ENCODE measurements around the gene TTLL4. TPM values are rescaled to one million over a fixed set of nuclear protein-coding genes. Genes with fewer than 3 reads are reported as not detected.

TTLL4 gene
- total and polyA plus RNA-seq, 2 experiments from 2014 or later, result 53.5 to 77.8 TPM

DNA sequence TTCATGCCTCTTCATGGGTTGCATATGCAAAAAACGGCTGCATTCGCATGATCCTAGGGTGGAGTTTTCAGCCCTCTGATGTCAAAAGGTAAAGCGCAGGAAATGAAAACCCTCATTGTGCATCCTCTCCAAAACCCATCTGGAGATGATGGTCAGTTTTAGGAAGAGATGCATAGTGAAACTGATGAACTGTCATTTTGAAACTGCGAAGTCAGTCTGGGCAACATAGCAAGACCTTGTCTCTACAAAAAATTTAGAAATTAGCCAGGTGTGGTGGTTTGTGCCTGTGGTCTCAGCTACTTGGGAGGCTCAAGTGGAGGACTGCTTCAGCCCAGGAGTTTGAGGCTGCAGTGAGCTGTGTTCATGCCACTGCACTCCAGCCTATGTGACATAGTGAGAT, 2.5 kb upstream of the TTLL4 start (continued):
- TF ChIP-seq, protein P1, sequence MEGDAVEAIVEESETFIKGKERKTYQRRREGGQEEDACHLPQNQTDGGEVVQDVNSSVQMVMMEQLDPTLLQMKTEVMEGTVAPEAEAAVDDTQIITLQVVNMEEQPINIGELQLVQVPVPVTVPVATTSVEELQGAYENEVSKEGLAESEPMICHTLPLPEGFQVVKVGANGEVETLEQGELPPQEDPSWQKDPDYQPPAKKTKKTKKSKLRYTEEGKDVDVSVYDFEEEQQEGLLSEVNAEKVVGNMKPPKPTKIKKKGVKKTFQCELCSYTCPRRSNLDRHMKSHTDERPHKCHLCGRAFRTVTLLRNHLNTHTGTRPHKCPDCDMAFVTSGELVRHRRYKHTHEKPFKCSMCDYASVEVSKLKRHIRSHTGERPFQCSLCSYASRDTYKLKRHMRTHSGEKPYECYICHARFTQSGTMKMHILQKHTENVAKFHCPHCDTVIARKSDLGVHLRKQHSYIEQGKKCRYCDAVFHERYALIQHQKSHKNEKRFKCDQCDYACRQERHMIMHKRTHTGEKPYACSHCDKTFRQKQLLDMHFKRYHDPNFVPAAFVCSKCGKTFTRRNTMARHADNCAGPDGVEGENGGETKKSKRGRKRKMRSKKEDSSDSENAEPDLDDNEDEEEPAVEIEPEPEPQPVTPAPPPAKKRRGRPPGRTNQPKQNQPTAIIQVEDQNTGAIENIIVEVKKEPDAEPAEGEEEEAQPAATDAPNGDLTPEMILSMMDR (conservative IDR thresholded peaks at IDR 0.05; ENCODE audit: low read depth in 2 of 2), result no peak

DNA sequence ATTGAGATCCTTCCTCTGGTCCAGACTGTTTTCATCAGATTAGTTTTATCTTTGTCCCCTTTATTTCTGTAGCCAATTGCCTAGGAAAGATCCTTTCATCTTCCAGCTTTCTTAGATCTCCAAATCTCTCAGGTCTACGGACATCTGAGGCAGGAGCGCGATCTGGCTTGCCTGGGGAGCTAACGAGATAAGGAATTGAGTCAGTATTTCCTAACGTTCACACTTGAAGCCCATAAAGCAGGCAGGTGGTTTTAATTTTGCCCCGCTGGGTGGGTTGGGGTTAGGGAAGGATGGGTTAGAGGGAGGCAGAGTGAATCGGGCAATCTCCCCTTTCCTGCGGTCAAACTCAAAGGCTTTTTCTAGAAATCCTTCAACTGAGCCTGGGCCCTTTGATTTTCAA, 727 bp upstream of the TTLL4 start:
- peaks cover 11% of the 10 kb centered on the region for H3K27me3 Mint-ChIP-seq (ENCODE audit: insufficient read depth, low read depth, poor library complexity)
- no peaks in the 10 kb centered on the region for H3K9me2 ChIP-seq (ENCODE audit: insufficient read depth)
- ATAC-seq (no peak), DNase-seq (ENCODE audit: low spot score) (no peak)
- peak overlapping the region; percentile 69; the same call in 1 of the 2 replicates for H3K4me2 ChIP-seq
- no peaks in the 10 kb centered on the region for H3K36me3 ChIP-seq (ENCODE audit: insufficient read depth)
- H3K27ac Mint-ChIP-seq, result peak overlapping the region; percentile 70; the same call in 1 of the 2 replicates
- H3K36me3 Mint-ChIP-seq (ENCODE audit: low read depth), result no peaks in the 10 kb centered on the region; the same call in 2 of the 3 replicates
- H3K9me3 Mint-ChIP-seq, result peaks cover 4% of the 10 kb centered on the region; the same call in 1 of the 3 replicates
- no peaks in the 10 kb centered on the region for H3K27me3 ChIP-seq (ENCODE audit: insufficient read depth)
- H3K4me1 Mint-ChIP-seq, result peaks cover 6% of the 10 kb centered on the region
- H3K27ac ChIP-seq (ENCODE audit: low read depth), result no peak overlapping the region; the same call in 1 of the 2 replicates
- peaks cover 11% of the 10 kb centered on the region; the same call in 1 of the 2 replicates for H3K4me1 ChIP-seq (ENCODE audit: insufficient read depth)
- H3K4me3 ChIP-seq, result peak overlapping the region; percentile 69; the same call in 1 of the 2 replicates
- H3F3A ChIP-seq (replicated peaks; ENCODE audit: low read depth), result no peaks in the 10 kb centered on the region; the same call in 1 of the 2 replicates
- H3K79me2 ChIP-seq (replicated peaks; ENCODE audit: insufficient read depth), result peaks cover 38% of the 10 kb centered on the region
- H4K20me1 ChIP-seq (replicated peaks; ENCODE audit: insufficient read depth), result peaks cover 10% of the 10 kb centered on the region; the same call in 1 of the 2 replicates
- peak overlapping the region; percentile 98 for H2AFZ ChIP-seq
- H3K4me3 Mint-ChIP-seq, result peak overlapping the region; percentile 99
- TF ChIP-seq STAT1 (IDR thresholded peaks at IDR 0.05; ENCODE audit: unreplicated experiment) (no peak), JUNB (IDR thresholded peaks at IDR 0.05; ENCODE audit: unreplicated experiment) (no peak), NANOG (IDR thresholded peaks at IDR 0.05; ENCODE audit: borderline replicate concordance) (no peak), ZNF114 (CRISPR knock-in tag; IDR thresholded peaks at IDR 0.05) (no peak), ZNF331 (CRISPR knock-in tag; IDR thresholded peaks at IDR 0.05; ENCODE audit: low read depth) (no peak), CREB1 (CRISPR knock-in tag; IDR thresholded peaks at IDR 0.05; ENCODE audit: low read depth) (no peak), EZH2 (IDR thresholded peaks at IDR 0.05; ENCODE audit: low read depth, unreplicated experiment) (no peak), POLR2AphosphoS5 (IDR thresholded peaks at IDR 0.05; ENCODE audit: low read depth) (no peak), EZH2phosphoT487 (IDR thresholded peaks at IDR 0.05; ENCODE audit: unreplicated experiment) (no peak)
- TF ChIP-seq, protein P1 (conservative IDR thresholded peaks at IDR 0.05; ENCODE audit: low read depth in 2 of 2), result no peak
- TF ChIP-seq, protein P2, sequence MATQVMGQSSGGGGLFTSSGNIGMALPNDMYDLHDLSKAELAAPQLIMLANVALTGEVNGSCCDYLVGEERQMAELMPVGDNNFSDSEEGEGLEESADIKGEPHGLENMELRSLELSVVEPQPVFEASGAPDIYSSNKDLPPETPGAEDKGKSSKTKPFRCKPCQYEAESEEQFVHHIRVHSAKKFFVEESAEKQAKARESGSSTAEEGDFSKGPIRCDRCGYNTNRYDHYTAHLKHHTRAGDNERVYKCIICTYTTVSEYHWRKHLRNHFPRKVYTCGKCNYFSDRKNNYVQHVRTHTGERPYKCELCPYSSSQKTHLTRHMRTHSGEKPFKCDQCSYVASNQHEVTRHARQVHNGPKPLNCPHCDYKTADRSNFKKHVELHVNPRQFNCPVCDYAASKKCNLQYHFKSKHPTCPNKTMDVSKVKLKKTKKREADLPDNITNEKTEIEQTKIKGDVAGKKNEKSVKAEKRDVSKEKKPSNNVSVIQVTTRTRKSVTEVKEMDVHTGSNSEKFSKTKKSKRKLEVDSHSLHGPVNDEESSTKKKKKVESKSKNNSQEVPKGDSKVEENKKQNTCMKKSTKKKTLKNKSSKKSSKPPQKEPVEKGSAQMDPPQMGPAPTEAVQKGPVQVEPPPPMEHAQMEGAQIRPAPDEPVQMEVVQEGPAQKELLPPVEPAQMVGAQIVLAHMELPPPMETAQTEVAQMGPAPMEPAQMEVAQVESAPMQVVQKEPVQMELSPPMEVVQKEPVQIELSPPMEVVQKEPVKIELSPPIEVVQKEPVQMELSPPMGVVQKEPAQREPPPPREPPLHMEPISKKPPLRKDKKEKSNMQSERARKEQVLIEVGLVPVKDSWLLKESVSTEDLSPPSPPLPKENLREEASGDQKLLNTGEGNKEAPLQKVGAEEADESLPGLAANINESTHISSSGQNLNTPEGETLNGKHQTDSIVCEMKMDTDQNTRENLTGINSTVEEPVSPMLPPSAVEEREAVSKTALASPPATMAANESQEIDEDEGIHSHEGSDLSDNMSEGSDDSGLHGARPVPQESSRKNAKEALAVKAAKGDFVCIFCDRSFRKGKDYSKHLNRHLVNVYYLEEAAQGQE (IDR thresholded peaks at IDR 0.05; ENCODE audit: unreplicated experiment), result no peak
- TF ChIP-seq, protein P3, sequence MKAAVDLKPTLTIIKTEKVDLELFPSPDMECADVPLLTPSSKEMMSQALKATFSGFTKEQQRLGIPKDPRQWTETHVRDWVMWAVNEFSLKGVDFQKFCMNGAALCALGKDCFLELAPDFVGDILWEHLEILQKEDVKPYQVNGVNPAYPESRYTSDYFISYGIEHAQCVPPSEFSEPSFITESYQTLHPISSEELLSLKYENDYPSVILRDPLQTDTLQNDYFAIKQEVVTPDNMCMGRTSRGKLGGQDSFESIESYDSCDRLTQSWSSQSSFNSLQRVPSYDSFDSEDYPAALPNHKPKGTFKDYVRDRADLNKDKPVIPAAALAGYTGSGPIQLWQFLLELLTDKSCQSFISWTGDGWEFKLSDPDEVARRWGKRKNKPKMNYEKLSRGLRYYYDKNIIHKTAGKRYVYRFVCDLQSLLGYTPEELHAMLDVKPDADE (IDR thresholded peaks at IDR 0.05), result no peak

Data from GM23338 (cell line).